NCI-H446 treated with DMSO at 0.1 percent for 48 hours (cell line): ENCODE data around the gene SLC38A3.
"Not testable (repeated sequence)": the region's sequence is repeated elsewhere in the genome, so short reads cannot be mapped to it uniquely, and the experiment has no call there.

Experiments
- DNase-seq: peaks from one replicate; lab custom pipeline; 2025; lab: John Stamatoyannopoulos, UW

SLC38A3 gene

DNA sequence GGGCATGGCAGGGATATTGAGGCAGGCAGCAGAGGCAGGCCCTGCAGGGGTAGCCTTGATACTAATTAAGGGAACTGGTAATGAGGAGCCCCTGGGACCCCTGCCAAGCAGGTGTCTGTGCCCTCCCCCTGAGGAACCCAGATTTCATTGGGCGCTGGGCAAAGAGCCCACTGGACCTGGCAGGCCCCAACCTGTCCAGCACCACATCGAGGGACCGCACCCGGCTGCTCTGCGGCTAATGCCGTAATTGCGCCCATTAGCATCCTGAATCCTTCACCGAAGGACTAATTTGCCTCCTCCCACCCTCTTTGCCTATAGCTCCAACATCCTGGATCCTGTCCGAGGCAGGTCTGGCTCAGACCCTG lies 50.2 kb downstream of the SLC38A3 start:
- no peak for DNase-seq

DNA sequence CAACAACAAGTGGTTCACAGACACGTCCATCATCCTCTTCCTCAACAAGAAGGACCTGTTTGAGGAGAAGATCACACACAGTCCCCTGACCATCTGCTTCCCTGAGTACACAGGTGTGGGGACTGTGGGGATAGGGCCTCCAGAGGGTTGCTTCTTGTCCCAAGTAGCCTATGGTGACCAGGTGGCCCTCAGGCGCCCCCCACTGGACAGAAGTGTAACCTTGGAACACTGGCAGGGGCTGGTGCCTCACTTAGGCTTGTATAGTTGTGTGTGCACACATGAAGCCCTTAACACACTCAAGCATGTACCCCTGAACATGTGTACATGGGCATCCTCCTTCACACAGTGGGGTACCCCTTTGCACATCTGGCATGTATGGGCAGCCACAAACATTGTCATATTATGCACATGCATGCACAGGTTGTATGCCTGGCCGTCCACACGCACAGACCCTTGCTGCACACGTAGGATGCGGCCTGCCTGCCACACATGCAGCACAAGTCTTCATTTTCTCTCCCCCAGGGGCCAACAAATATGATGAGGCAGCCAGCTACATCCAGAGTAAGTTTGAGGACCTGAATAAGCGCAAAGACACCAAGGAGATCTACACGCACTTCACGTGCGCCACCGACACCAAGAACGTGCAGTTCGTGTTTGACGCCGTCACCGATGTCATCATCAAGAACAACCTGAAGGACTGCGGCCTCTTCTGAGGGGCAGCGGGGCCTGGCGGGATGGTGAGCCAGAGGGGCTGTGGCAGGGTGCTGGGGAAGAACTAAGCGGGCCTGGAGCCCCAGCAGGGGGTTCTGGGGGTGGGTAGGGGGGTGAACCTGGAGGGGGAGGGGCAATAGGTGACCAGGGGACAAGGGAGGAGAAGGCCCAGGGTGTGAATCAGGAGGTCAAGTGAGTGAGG lies 52.2 kb downstream of the SLC38A3 start:
- no peak for DNase-seq

GRCh38 chr3:50258029-50258680 lies 53.1 kb downstream of the SLC38A3 start:
- DNase-seq: no peak

- DNase-seq: no peak
Measured at GRCh38 chr3:50258979-50259378, 53.9 kb downstream of the SLC38A3 start.

DNA sequence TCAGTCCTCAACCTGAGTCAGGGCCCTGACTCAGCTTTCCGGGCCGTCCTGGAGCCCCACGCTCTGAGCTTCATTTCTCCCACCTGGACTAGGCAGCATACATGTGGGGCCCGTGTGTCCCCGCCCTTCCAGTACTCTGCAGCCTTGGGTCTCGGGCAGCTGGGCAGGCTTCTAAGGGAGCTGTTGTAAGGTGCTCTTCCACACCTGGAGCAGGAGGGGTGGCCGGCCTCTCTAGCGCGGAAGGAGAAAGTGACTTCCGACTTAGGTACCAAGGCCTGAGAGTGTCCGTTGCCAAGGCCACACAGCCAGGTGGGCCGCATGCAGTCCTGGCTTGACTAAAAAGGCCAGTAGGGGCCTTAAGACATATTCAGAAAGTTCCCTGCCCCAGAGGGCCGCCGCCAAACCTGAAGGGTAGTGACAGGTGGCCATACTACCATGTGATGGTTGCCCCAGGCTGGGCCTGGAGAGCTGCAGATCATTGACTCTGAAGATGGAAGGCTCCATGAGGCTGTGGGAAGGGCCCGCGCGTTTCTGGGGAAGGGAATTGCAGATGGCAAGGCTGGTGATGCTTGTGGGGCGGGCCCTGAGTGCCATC lies 54.5 kb downstream of the SLC38A3 start:
- no peak for DNase-seq

DNA sequence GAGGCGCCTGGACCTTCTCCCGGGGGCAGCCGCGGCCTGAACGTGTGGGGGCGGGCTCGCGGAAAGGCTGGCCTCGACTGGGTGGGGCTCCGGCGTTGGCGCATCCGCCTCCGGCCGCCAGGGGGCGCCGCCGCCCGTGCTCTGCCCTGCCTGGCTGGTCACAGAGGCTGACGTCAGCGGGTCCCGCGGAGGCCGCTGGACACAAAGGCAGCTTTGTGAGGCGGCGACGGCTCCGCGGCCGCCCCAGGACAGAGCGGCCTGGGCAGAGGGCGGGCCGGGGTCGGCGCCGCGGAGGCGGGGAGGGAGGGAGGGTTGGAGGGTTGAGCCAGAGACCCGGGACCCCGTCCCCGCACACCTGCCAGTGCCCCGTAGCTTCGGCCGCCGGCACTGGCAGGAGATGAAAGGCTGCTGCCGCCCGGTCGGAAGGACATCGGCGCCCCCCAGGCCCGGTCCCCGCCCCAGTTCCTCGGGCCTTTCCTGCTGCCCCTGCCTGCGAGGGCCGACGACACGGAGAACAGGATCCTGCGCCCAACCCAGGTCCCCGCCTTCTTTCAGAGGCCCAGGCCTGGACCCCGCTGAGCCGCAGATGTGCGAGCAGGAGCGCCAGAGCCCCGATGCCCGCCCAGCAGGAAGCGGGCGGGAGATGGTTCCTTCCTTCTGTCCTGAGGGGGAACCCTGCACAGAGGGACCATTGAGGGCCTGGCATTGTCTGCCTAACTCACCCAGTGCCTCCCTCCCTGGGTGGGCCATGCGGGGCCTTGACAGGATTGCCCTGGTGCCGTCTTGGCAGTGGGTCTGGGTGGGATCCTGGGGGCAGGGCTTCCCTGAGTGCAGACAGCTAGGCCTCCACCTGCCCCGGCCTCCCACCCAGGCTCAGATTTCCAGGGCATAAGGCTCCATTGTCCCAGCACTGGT lies 55.2 kb downstream of the SLC38A3 start:
- DNase-seq: peak; percentile 63

- DNase-seq: no peak
Measured at GRCh38 chr3:50260942-50261441, 55.9 kb downstream of the SLC38A3 start.

- no peak for DNase-seq
Measured at GRCh38 chr3:50261505-50261904, 56.4 kb downstream of the SLC38A3 start.

DNA sequence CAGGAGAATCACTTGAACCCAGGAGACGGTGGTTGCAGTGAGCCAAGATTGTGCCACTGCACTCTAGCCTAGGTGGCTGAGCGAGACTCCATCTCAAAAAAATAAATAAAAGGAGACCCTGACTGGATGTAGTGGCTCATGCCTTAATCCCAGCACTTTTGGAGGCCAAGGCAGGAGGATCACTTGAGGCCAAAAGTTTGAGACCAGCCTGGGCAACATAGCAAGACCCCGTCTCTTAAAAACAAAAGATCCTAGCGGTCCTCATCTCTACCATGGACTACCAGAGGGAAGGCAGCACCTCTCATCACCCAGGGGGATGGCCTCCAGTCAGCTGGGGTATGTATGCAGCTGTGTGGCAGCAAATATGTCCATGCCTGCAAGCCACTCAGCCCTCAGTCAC lies 57.1 kb downstream of the SLC38A3 start:
- DNase-seq: not testable (repeated sequence)

GRCh38 chr3:50262778-50263177 lies 57.7 kb downstream of the SLC38A3 start:
- DNase-seq: no peak

DNA sequence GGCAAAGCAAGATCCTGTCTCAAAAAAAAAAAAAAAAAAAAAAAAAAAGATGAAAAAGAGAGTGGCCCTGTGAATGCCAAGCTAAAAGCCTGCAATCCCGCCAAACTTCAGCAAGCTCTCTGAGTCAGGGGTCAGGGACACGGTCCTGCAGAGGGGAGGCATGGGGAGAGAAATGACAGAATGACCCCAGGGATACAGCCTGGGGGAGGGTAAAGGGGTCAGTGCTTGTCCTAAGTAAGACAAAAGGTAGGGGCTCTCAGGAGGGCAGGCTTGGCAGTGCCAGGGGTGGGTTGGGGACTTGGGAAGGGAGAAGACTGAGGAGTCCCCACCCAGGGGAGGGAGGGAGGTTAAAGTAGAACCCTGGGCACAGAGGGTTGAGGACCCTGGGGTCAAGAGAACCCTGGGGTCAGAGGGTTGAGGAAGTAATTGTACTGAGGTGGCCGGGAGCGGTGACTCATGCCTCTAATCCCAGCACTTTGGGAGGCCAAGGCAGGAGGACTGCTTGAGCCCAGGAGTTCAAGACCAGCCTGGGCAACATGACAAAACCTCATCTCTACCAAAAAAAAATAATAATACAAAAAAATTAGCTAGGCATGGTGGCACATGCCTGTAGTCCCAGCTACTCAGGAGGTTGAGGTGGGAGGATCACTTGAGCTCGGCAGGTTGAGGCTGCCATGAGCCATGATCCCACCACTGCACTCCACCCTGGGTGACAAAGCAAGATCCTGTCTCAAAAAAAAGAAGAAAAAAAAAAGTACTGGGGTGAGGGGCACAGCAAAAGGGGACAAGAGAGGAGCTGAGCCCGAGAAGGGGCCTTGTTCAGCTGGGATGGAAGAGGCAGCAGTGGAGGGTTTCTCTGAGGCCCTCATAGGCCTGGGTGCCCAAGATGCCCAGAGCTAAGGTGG lies 58.7 kb downstream of the SLC38A3 start:
- no peak for DNase-seq

DNA sequence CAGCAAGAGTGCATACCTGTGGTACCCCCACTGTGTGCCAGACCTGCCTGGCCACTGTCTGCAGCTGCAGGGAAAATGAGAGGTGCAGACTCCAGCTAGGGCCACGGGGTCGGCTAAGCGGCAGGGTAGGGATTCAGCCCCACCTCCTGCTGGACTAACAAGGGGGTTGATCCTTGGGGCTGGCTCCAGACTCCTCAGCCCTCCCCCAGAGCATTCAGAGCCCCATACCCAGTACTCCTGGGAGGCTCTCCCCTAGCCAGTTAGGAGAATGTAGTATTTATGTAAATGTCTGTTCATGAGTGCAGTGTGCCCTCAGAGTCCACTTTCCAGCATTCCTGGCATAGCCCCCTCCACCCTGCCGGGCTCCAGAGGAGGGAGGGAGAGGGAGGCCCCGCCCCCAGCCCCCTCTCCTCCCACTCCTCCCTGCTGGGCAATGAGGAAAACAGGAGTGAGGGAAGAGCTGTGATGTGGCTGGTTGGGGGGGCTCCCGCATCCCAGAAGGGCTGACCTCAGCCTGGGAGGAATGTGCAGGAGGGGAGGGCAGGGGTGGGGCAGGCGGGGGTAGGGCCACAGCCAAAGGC lies 59.4 kb downstream of the SLC38A3 start:
- no peak for DNase-seq

GRCh38 chr3:50264964-50265485 lies 60.0 kb downstream of the SLC38A3 start:
- no peak for DNase-seq

GRCh38 chr3:50265571-50265970 lies 60.5 kb downstream of the SLC38A3 start:
- no peak for DNase-seq

DNA sequence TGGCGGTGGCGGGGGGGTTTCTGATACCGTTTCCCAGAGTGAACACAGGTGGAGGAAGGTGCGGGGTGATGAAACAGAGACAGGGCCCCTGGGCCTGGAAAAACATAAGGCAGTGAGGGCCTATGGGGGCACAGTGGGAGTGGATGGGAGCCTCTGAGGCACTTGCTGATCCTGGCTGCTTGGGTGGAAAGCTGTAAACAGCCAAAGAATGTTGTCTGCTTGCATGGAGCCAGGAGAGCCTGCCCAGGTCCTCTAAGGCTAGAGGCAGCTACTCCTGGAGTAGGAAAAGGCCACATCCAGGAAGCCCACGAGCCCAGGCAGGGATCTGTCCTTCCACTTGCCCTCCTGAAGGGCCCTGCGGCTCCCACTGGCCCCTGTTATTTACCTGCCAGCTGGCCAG lies 60.9 kb downstream of the SLC38A3 start:
- DNase-seq: no peak

DNA sequence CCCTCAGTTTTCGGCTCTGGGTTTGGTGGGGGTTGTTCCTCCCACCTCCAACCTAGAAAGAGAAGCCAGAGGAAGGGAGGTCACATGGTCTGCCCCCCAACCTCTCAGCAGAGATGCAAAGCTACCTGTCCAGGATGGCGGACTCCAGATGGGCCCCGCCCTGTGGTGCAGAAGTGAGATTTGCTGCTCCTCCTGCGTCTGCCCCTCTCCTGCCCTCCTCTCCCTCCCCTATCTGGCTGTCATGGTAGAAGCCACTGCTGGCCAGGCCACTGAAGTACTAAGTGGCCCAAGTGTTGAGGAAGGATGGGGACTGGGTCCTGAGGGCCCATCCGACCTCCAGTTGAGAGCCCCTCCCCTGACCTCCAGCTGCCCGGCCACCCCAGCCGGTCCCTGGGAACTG lies 61.8 kb downstream of the SLC38A3 start:
- no peak for DNase-seq

- no peak for DNase-seq
Measured at GRCh38 chr3:50267280-50267913, 62.3 kb downstream of the SLC38A3 start.

DNA sequence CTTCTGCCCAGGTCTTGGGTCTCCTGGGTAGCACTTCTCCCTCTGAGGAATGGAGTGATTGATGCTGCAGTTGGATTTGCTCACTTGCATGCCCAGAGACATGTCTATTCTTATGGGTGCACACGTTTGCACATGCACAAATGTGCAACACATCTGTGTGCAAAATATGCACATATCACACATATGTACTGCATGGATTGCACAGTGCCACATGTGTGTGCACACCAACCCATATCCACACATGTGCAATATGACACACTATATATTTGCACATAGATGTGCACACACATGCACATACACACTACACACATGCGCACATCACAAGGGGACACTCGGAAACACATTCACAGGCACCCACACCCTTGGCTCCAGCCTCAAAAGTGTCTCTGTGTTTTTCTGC lies 63.2 kb downstream of the SLC38A3 start:
- DNase-seq: no peak

GRCh38 chr3:50268703-50269451 lies 63.8 kb downstream of the SLC38A3 start, which contains the start of gene SEMA3B:
Gene SEMA3B, plus strand, starts transcription at chr3:50269147. Its CDS starts 94 bp downstream, at chr3:50269241.
- no peak for DNase-seq
